WTC11 (cell line): Measurements from ENCODE around the gene SLC25A21. TPM values are rescaled to one million over a fixed set of nuclear protein-coding genes. Genes with fewer than 3 reads are reported as not detected.

Experiments
- ATAC-seq: fragments of 200-7000 bp; cut with Tn5 transposase; 2 replicates; pipeline ENCODE4 v1.10.0; 2021; ENCODE audit warnings: mild to moderate bottlenecking, moderate library complexity
- CTCF ChIA-PET: fragments of 300-600 bp; sonication (Branson Sonifier 250); formaldehyde crosslinking; loops from one replicate; lab custom pipeline; 2021; ENCODE audit warnings: antibody characterized with exemption; lab: Charles Lee
- POLR2A ChIA-PET: fragments of 350-600 bp; sonication (Branson Sonifier 250); formaldehyde crosslinking; loops from one replicate; lab custom pipeline; 2021; ENCODE audit warnings: antibody characterized with exemption; lab: Charles Lee
- DNase-seq: peaks from one replicate; pipeline ENCODE4 v3.0.0; 2021; ENCODE audit warnings: low spot score
- H3K27ac Mint-ChIP-seq: 2 replicates; pipeline ENCODE4 v1.8.0; 2021; ENCODE audit warnings: mixed read lengths
- H3K27me3 Mint-ChIP-seq: 2 replicates; pipeline ENCODE4 v1.8.0; 2021; ENCODE audit warnings: low read depth, mild to moderate bottlenecking, moderate library complexity, mixed read lengths
- H3K36me3 Mint-ChIP-seq: 2 replicates; pipeline ENCODE4 v1.8.0; 2021; ENCODE audit warnings: mixed read lengths
- H3K4me1 Mint-ChIP-seq: 2 replicates; pipeline ENCODE4 v1.8.0; 2022; ENCODE audit warnings: mixed read lengths
- H3K4me3 Mint-ChIP-seq: 2 replicates; pipeline ENCODE4 v1.8.0; 2021; ENCODE audit warnings: mild to moderate bottlenecking, moderate library complexity, mixed read lengths
- H3K9me3 Mint-ChIP-seq: 2 replicates; pipeline ENCODE4 v1.8.0; 2021; ENCODE audit warnings: mixed read lengths
- CREB1 ChIP-seq: sonication (generic); formaldehyde crosslinking; IDR thresholded peaks from 2 replicates; pipeline ENCODE4 v1.8.0; 2023; ENCODE audit warnings: mild to moderate bottlenecking, missing genetic modification reagents
- ESRRA ChIP-seq: sonication (generic); formaldehyde crosslinking; IDR thresholded peaks from 2 replicates; pipeline ENCODE4 v1.8.1; 2022; ENCODE audit warnings: mild to moderate bottlenecking, missing genetic modification reagents, borderline replicate concordance
- FOXK1 ChIP-seq: sonication (generic); formaldehyde crosslinking; IDR thresholded peaks from 2 replicates; pipeline ENCODE4 v1.8.0; 2022; ENCODE audit warnings: mild to moderate bottlenecking, moderate library complexity, missing genetic modification reagents
- GABPB1 ChIP-seq: sonication (generic); formaldehyde crosslinking; IDR thresholded peaks from 2 replicates; pipeline ENCODE4 v1.8.1; 2023; ENCODE audit warnings: mild to moderate bottlenecking, missing genetic modification reagents
- HMGA2 ChIP-seq: fragments of 250-450 bp; sonication (Bioruptor Pico); IDR thresholded peaks from 2 replicates; pipeline ENCODE4 v1.4.0; 2021; ENCODE audit warnings: mild to moderate bottlenecking, moderate library complexity
- IRF2 ChIP-seq: sonication (generic); formaldehyde crosslinking; IDR thresholded peaks from 2 replicates; pipeline ENCODE4 v1.8.0; 2022; ENCODE audit warnings: low read depth, missing genetic modification reagents, borderline replicate concordance
- JUN ChIP-seq: sonication (generic); formaldehyde crosslinking; IDR thresholded peaks from 2 replicates; pipeline ENCODE4 v1.8.0; 2023; ENCODE audit warnings: mild to moderate bottlenecking, missing genetic modification reagents
- MXD4 ChIP-seq: fragments of 250-450 bp; sonication (Bioruptor Pico); IDR thresholded peaks from 2 replicates; pipeline ENCODE4 v1.8.0; 2021; ENCODE audit warnings: mild to moderate bottlenecking, moderate library complexity, borderline replicate concordance
- NFATC4 ChIP-seq: fragments of 250-450 bp; sonication (Bioruptor Pico); IDR thresholded peaks from 2 replicates; pipeline ENCODE4 v1.9.0; 2021; ENCODE audit warnings: mild to moderate bottlenecking
- NFYB ChIP-seq: sonication (generic); formaldehyde crosslinking; conservative IDR thresholded peaks from 2 replicates; pipeline ENCODE4 v1.8.0; 2022; ENCODE audit warnings: low read depth, missing genetic modification reagents
- NR1H2 ChIP-seq: sonication (generic); formaldehyde crosslinking; IDR thresholded peaks from 2 replicates; pipeline ENCODE4 v1.9.0; 2021; ENCODE audit warnings: mild to moderate bottlenecking, moderate library complexity, missing genetic modification reagents
- OVOL2 ChIP-seq: fragments of 250-450 bp; sonication (Bioruptor Pico); IDR thresholded peaks from 2 replicates; pipeline ENCODE4 v1.9.0; 2021; ENCODE audit warnings: mild to moderate bottlenecking, borderline replicate concordance
- RORB ChIP-seq: fragments of 250-450 bp; sonication (Bioruptor Pico); IDR thresholded peaks from 2 replicates; pipeline ENCODE4 v1.9.0; 2021; ENCODE audit warnings: mild to moderate bottlenecking
- SP1 ChIP-seq: sonication (generic); formaldehyde crosslinking; conservative IDR thresholded peaks from 2 replicates; pipeline ENCODE4 v1.8.1; 2022; ENCODE audit warnings: missing genetic modification reagents
- TCF7 ChIP-seq: sonication (generic); formaldehyde crosslinking; IDR thresholded peaks from 2 replicates; pipeline ENCODE4 v1.8.0; 2022; ENCODE audit warnings: mild to moderate bottlenecking, low read depth, missing genetic modification reagents, moderate library complexity
- ZBTB21 ChIP-seq: sonication (generic); formaldehyde crosslinking; IDR thresholded peaks from 2 replicates; pipeline ENCODE4 v1.8.1; 2023; ENCODE audit warnings: mild to moderate bottlenecking, missing genetic modification reagents, borderline replicate concordance
- ZNF121 ChIP-seq: sonication (generic); formaldehyde crosslinking; IDR thresholded peaks from 2 replicates; pipeline ENCODE4 v1.8.0; 2023; ENCODE audit warnings: missing genetic modification reagents
- ZNF138 ChIP-seq: sonication (generic); formaldehyde crosslinking; conservative IDR thresholded peaks from 2 replicates; pipeline ENCODE4 v1.8.1; 2022; ENCODE audit warnings: mild to moderate bottlenecking, moderate library complexity, missing genetic modification reagents
- ZNF219 ChIP-seq: sonication (generic); formaldehyde crosslinking; IDR thresholded peaks from 2 replicates; pipeline ENCODE4 v1.8.0; 2023; ENCODE audit warnings: missing genetic modification reagents, mild to moderate bottlenecking, borderline replicate concordance
- ZNF232 ChIP-seq: sonication (generic); formaldehyde crosslinking; IDR thresholded peaks from 2 replicates; pipeline ENCODE4 v1.8.0; 2022; ENCODE audit warnings: mild to moderate bottlenecking, missing genetic modification reagents
- ZNF263 ChIP-seq: sonication (generic); formaldehyde crosslinking; IDR thresholded peaks from 2 replicates; pipeline ENCODE4 v1.8.1; 2022; ENCODE audit warnings: low read depth, mild to moderate bottlenecking, moderate library complexity, missing genetic modification reagents
- ZNF317 ChIP-seq: sonication (generic); formaldehyde crosslinking; IDR thresholded peaks from 2 replicates; pipeline ENCODE4 v1.8.1; 2023; ENCODE audit warnings: low read depth, mild to moderate bottlenecking, moderate library complexity, missing genetic modification reagents, borderline replicate concordance
- total RNA-seq: library from RNA; stranded (reverse); gene quantifications from 3 replicates; pipeline ENCODE4 v1.2.3, GENCODE V29; 2021
- TF ChIP-seq, protein P1 (sequence below): sonication (generic); formaldehyde crosslinking; IDR thresholded peaks from 2 replicates; pipeline ENCODE4 v1.8.1; 2022; ENCODE audit warnings: low read depth, missing genetic modification reagents, borderline replicate concordance
- TF ChIP-seq, protein P2 (sequence below): fragments of 250-450 bp; sonication (Bioruptor Pico); conservative IDR thresholded peaks from 2 replicates; pipeline ENCODE4 v1.9.0; 2021; ENCODE audit warnings: mild to moderate bottlenecking
- TF ChIP-seq, protein P3 (sequence below): sonication (generic); formaldehyde crosslinking; IDR thresholded peaks from 2 replicates; pipeline ENCODE4 v1.8.0; 2022; ENCODE audit warnings: mild to moderate bottlenecking, missing genetic modification reagents
- TF ChIP-seq, protein P4 (sequence below): sonication (generic); formaldehyde crosslinking; IDR thresholded peaks from 2 replicates; pipeline ENCODE4 v1.8.0; 2023; ENCODE audit warnings: missing genetic modification reagents, mild to moderate bottlenecking, borderline replicate concordance
- TF ChIP-seq, protein P5 (sequence below): sonication (generic); formaldehyde crosslinking; conservative IDR thresholded peaks from 2 replicates; pipeline ENCODE4 v1.8.1; 2022; ENCODE audit warnings: mild to moderate bottlenecking, missing genetic modification reagents

SLC25A21 gene
- total RNA-seq, 1 experiment from 2014 or later: 8.2 TPM

DNA sequence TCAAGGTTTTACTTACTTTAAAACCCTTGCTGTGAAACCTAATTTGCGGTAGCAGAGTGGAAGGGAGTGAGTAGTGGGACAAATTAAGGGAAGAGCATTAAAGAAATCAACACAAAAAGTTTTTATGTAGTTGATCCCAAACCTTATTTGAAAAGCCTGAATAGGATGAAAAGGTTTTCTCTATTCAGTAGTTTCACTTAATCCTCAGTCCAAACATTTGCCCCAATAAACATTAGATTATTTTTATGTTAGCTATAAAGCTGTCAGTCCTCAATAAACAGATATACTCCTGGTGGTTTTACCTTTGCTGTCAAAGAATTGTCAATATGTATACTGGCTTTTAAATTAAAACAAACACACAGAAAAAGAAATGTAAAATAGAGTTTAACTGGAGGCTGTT lies 374.8 kb downstream of the SLC25A21 start:
- TF ChIP-seq ZNF317 (CRISPR knock-in tag) (no peak), ZNF232 (CRISPR knock-in tag) (no peak), NFYB (CRISPR knock-in tag) (no peak), SP1 (CRISPR knock-in tag) (no peak), TCF7 (CRISPR knock-in tag) (no peak), RORB (CRISPR knock-in tag) (no peak), ZNF219 (CRISPR knock-in tag) (no peak), ESRRA (no peak), OVOL2 (no peak), GABPB1 (CRISPR knock-in tag) (no peak), ZNF263 (CRISPR knock-in tag) (no peak)
- H3K4me1 Mint-ChIP-seq: no peaks in the 10 kb centered on the region
- DNase-seq (no peak), ATAC-seq (no peak)
- ChIA-PET CTCF (no interaction called here), POLR2A (no interaction called here)
- H3K27me3 Mint-ChIP-seq: no peaks in the 10 kb centered on the region
- no peak overlapping the region for H3K4me3 Mint-ChIP-seq
- H3K36me3 Mint-ChIP-seq: no peaks in the 10 kb centered on the region
- no peak overlapping the region for H3K27ac Mint-ChIP-seq
- no peaks in the 10 kb centered on the region for H3K9me3 Mint-ChIP-seq

DNA sequence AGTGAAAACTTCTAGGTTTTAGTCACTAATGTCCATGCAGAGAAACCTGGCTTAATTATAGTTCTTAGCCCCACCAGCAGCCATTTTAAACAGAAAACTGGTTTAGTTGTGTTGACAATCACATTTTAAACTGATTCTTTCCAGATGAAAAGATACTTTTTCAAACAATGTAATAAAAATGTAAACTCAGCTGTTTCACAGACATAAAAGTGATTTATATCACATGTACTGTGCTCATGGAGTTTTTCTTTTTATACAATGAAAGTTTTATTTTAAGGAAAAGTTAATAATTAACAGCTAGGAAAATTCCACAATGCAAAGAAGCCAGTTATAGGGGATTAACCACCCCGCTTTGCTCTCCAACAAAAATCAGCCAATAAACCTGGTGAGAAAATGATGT lies 381.0 kb downstream of the SLC25A21 start:
- no peaks in the 10 kb centered on the region for H3K9me3 Mint-ChIP-seq
- DNase-seq: no peak
- no peaks in the 10 kb centered on the region for H3K36me3 Mint-ChIP-seq
- no peaks in the 10 kb centered on the region for H3K4me1 Mint-ChIP-seq
- ChIA-PET POLR2A (no interaction called here), CTCF (interaction anchor here (1.2 kb wide), 1 partner anchor 43 kb away, joined by 3 read pairs; no protein-coding TSS in a partner anchor)
- H3K4me3 Mint-ChIP-seq: no peak overlapping the region
- no peaks in the 10 kb centered on the region for H3K27me3 Mint-ChIP-seq
- no peak for TF ChIP-seq ZNF232 (CRISPR knock-in tag)
- TF ChIP-seq NFATC4 (CRISPR knock-in tag): no peak
- TF ChIP-seq OVOL2: no peak
- no peak for TF ChIP-seq IRF2
- TF ChIP-seq CREB1 (CRISPR knock-in tag): no peak
- TF ChIP-seq ZNF121 (CRISPR knock-in tag): no peak
- H3K27ac Mint-ChIP-seq: no peak overlapping the region
- ATAC-seq: no peak

DNA sequence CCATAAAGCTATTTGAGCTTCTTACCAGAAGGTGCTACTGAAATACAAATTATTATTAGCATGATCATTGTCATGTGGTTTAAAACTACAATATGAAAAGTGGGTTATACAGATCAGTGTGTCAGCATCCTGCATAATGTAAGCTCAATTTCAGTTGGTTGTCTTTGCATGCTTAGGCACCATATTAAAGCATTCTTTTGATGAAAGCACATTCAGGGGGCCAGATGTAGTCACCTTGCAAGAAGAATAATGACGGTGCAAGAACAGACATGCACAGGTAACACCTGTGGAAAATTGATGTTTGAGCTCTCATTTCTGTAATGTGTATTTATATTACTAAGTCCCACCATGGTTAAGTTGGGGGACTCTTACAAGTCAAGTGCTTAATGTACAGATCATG lies 386.9 kb downstream of the SLC25A21 start:
- POLR2A ChIA-PET: no interaction called here
- CTCF ChIA-PET: interaction anchor here (1.2 kb wide), 1 partner anchor 68 kb away, joined by 3 read pairs; no protein-coding TSS in a partner anchor
- Mint-ChIP-seq H3K4me1 (no peaks in the 10 kb centered on the region), H3K9me3 (peaks cover 20% of the 10 kb centered on the region), H3K27ac (no peak overlapping the region), H3K36me3 (peaks cover 14% of the 10 kb centered on the region; the same call in 1 of the 2 replicates), H3K27me3 (no peaks in the 10 kb centered on the region), H3K4me3 (no peak overlapping the region)
- DNase-seq (no peak), ATAC-seq (no peak)
- TF ChIP-seq HMGA2 (CRISPR knock-in tag) (no peak), JUN (no peak), MXD4 (CRISPR knock-in tag) (no peak), RORB (CRISPR knock-in tag) (no peak), ZBTB21 (CRISPR knock-in tag) (no peak), ZNF138 (CRISPR knock-in tag) (no peak), NR1H2 (CRISPR knock-in tag) (no peak), FOXK1 (no peak)
- TF ChIP-seq, protein P1, sequence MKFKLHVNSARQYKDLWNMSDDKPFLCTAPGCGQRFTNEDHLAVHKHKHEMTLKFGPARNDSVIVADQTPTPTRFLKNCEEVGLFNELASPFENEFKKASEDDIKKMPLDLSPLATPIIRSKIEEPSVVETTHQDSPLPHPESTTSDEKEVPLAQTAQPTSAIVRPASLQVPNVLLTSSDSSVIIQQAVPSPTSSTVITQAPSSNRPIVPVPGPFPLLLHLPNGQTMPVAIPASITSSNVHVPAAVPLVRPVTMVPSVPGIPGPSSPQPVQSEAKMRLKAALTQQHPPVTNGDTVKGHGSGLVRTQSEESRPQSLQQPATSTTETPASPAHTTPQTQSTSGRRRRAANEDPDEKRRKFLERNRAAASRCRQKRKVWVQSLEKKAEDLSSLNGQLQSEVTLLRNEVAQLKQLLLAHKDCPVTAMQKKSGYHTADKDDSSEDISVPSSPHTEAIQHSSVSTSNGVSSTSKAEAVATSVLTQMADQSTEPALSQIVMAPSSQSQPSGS (CRISPR knock-in tag): no peak
- TF ChIP-seq, protein P2, sequence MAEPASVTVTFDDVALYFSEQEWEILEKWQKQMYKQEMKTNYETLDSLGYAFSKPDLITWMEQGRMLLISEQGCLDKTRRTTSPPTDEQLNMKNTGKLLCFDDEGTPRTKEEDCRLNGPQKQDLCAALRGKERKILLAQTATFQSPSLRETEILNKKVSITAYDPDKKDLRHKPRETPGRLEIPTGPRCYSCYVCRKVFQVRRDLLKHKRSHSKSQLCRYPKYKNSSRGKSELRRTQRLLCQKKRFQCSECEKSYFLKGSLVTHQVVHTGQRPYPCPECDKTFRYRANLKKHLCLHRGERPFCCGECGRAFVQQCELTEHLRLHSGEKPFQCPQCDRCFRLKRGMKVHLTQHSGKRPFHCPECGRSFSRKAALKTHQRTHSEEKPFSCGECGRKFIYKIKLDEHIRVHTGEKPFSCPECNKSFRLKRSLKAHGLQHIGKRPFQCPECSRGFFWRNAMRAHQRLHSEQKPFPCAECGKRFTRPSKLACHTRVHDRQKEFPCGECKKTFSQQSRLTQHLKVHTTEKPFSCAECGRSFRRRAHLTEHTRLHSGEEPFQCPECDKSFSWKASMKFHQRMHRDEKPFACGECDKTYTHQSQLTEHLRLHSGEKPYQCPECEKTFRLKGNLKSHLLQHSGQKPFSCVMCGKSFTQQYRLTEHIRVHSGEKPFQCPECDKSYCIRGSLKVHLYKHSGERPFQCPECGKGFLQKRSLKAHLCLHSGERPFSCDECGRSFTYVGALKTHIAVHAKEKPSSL (CRISPR knock-in tag): no peak
- TF ChIP-seq, protein P3, sequence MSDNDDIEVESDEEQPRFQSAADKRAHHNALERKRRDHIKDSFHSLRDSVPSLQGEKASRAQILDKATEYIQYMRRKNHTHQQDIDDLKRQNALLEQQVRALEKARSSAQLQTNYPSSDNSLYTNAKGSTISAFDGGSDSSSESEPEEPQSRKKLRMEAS (CRISPR knock-in tag): no peak
- TF ChIP-seq, protein P4, sequence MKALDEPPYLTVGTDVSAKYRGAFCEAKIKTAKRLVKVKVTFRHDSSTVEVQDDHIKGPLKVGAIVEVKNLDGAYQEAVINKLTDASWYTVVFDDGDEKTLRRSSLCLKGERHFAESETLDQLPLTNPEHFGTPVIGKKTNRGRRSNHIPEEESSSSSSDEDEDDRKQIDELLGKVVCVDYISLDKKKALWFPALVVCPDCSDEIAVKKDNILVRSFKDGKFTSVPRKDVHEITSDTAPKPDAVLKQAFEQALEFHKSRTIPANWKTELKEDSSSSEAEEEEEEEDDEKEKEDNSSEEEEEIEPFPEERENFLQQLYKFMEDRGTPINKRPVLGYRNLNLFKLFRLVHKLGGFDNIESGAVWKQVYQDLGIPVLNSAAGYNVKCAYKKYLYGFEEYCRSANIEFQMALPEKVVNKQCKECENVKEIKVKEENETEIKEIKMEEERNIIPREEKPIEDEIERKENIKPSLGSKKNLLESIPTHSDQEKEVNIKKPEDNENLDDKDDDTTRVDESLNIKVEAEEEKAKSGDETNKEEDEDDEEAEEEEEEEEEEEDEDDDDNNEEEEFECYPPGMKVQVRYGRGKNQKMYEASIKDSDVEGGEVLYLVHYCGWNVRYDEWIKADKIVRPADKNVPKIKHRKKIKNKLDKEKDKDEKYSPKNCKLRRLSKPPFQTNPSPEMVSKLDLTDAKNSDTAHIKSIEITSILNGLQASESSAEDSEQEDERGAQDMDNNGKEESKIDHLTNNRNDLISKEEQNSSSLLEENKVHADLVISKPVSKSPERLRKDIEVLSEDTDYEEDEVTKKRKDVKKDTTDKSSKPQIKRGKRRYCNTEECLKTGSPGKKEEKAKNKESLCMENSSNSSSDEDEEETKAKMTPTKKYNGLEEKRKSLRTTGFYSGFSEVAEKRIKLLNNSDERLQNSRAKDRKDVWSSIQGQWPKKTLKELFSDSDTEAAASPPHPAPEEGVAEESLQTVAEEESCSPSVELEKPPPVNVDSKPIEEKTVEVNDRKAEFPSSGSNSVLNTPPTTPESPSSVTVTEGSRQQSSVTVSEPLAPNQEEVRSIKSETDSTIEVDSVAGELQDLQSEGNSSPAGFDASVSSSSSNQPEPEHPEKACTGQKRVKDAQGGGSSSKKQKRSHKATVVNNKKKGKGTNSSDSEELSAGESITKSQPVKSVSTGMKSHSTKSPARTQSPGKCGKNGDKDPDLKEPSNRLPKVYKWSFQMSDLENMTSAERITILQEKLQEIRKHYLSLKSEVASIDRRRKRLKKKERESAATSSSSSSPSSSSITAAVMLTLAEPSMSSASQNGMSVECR (CRISPR knock-in tag): no peak
- TF ChIP-seq, protein P5, sequence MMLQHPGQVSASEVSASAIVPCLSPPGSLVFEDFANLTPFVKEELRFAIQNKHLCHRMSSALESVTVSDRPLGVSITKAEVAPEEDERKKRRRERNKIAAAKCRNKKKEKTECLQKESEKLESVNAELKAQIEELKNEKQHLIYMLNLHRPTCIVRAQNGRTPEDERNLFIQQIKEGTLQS: no peak
